ENCODE measurements around the gene NPAS3.

DNA sequence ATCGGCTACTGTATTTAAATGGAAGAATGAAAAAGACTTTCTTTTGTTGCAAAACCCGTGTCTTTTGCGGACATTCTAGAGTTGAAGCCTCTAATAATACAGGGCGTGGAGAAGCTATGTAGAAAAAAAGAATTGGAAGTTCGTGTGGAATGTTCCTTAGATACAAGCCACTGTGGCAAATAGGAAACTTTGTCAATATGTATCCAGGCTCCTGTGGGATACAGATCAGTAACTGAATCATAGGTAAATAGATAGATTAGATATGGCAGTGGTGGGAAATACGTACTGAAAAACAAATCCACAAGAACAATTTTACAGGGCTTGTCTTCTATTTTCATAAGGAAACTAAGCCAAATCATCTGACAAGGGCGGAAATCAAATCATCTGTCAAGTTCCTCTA is 766.8 kb downstream of the NPAS3 start:
- TF ChIP-seq, protein P1, sequence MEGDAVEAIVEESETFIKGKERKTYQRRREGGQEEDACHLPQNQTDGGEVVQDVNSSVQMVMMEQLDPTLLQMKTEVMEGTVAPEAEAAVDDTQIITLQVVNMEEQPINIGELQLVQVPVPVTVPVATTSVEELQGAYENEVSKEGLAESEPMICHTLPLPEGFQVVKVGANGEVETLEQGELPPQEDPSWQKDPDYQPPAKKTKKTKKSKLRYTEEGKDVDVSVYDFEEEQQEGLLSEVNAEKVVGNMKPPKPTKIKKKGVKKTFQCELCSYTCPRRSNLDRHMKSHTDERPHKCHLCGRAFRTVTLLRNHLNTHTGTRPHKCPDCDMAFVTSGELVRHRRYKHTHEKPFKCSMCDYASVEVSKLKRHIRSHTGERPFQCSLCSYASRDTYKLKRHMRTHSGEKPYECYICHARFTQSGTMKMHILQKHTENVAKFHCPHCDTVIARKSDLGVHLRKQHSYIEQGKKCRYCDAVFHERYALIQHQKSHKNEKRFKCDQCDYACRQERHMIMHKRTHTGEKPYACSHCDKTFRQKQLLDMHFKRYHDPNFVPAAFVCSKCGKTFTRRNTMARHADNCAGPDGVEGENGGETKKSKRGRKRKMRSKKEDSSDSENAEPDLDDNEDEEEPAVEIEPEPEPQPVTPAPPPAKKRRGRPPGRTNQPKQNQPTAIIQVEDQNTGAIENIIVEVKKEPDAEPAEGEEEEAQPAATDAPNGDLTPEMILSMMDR (IDR thresholded peaks at IDR 0.05): no peak
- no peak for TF ChIP-seq POLR2A (IDR thresholded peaks at IDR 0.05)
